Loucy (cell line): ENCODE measurements around the gene CASK.
"Not testable (repeated sequence)": the region's sequence is repeated elsewhere in the genome, so short reads cannot be mapped to it uniquely, and the experiment has no call there.

Experiments
- H2AFZ ChIP-seq: fragments of 200-600 bp; sonication (generic); 2 replicates; pipeline ENCODE4 v1.6.0; 2016; ENCODE audit warnings: antibody characterized with exemption, mild to moderate bottlenecking, low read length, moderate library complexity
- H3F3A ChIP-seq: fragments of 200-600 bp; 2 replicates; pipeline ENCODE4 v1.6.0; 2016; ENCODE audit warnings: antibody characterized with exemption, low read depth, mild to moderate bottlenecking
- H3K27me3 ChIP-seq: fragments of 200-600 bp; sonication (generic); 2 replicates; pipeline ENCODE4 v1.6.1; 2014; ENCODE audit warnings: low read length, mild to moderate bottlenecking; ENCODE audit not compliant: insufficient read depth, poor library complexity, severe bottlenecking
- H3K36me3 ChIP-seq: fragments of 200-600 bp; sonication (generic); 2 replicates; pipeline ENCODE4 v1.6.1; 2016; ENCODE audit warnings: low read length; ENCODE audit not compliant: insufficient read depth
- H3K4me1 ChIP-seq: fragments of 200-600 bp; sonication (generic); 2 replicates; pipeline ENCODE4 v1.5.1; 2014; ENCODE audit warnings: low read length, mild to moderate bottlenecking; ENCODE audit not compliant: insufficient read depth, poor library complexity, severe bottlenecking
- H3K4me2 ChIP-seq: fragments of 200-600 bp; sonication (generic); 2 replicates; pipeline ENCODE4 v1.6.0; 2014; ENCODE audit warnings: antibody characterized with exemption, low read length, low read depth, mild to moderate bottlenecking; ENCODE audit not compliant: poor library complexity, severe bottlenecking
- H3K4me3 ChIP-seq: fragments of 200-600 bp; sonication (generic); 2 replicates; pipeline ENCODE4 v1.5.1; 2014; ENCODE audit warnings: low read length, mild to moderate bottlenecking, mixed read lengths; ENCODE audit not compliant: poor library complexity, severe bottlenecking
- H3K79me2 ChIP-seq: fragments of 200-600 bp; sonication (generic); 2 replicates; pipeline ENCODE4 v1.6.1; 2014; ENCODE audit warnings: low read length; ENCODE audit not compliant: insufficient read depth
- H3K9ac ChIP-seq: fragments of 200-600 bp; sonication (generic); 2 replicates; pipeline ENCODE4 v1.6.0; 2014; ENCODE audit warnings: mild to moderate bottlenecking, low read depth, low read length, moderate library complexity; ENCODE audit not compliant: poor library complexity, severe bottlenecking
- H3K9me2 ChIP-seq: fragments of 200-600 bp; sonication (generic); replicated peaks from 2 replicates; pipeline ENCODE4 v1.6.1; 2016; ENCODE audit warnings: low read depth, low read length, mixed read lengths
- H3K9me3 ChIP-seq: fragments of 200-600 bp; sonication (generic); 2 replicates; pipeline ENCODE4 v1.6.1; 2014; ENCODE audit warnings: mild to moderate bottlenecking, antibody characterized with exemption, low read length, low read depth; ENCODE audit not compliant: insufficient read depth
- H4K20me1 ChIP-seq: fragments of 200-600 bp; sonication (generic); 2 replicates; pipeline ENCODE4 v1.6.0; 2014; ENCODE audit warnings: antibody characterized with exemption, low read length, mild to moderate bottlenecking; ENCODE audit not compliant: insufficient read depth, poor library complexity, severe bottlenecking
- EZH2phosphoT487 ChIP-seq: fragments of 200-600 bp; IDR thresholded peaks from 2 replicates; pipeline ENCODE4 v1.6.1; 2018; ENCODE audit warnings: antibody characterized with exemption, mild to moderate bottlenecking, moderate library complexity, borderline replicate concordance
- TF ChIP-seq, protein P1 (sequence below): fragments of 200-600 bp; sonication (generic); conservative IDR thresholded peaks from 2 replicates; pipeline ENCODE4 v1.5.1; 2014; ENCODE audit warnings: mild to moderate bottlenecking, antibody characterized with exemption, low read length

CASK gene

DNA sequence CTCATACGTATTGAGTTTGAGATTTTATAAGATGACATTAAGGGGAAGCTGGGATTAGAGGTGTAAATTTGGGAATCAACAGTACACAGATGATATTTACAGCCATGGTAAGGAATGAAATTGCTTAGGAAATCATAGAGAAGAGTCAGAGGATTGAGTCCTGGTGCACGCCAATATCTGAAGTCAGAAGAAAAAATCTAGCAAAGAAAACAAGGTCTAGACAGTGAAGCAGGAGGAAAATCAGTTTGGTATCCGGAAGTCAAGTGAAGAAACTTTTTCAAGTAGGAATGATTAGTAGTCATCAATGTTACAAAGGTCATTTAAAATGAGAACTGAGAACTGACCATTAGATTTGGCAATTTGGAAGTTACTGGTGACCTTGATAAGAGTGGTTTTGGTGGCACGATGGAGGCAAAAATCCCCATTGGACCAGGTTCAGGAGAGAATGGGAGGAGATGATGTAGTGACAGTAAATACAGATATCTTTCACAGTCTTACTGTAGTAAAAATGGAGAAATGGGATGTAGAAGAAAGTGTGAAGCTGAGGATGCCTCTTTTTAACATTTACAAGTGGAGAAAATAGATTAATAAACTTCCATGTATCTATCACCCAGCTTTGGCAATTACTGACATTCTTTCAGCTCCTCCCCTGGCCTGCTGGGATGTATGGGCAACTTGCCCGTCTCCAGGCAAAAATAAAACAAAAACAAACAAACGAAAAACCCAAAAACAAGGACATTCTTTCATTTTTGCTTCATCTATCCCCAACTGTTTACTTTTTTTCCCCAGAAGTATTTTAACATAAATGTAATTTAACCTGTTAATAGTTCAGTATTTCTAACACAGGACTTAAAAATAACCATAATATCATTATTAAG, 245.9 kb downstream of the CASK start:
- no peaks in the 10 kb centered on the region for H3K27me3 ChIP-seq
- H3K9me3 ChIP-seq: no peaks in the 10 kb centered on the region
- no peaks in the 10 kb centered on the region for H3K79me2 ChIP-seq
- no peak overlapping the region for H3K4me2 ChIP-seq
- no peaks in the 10 kb centered on the region for H3K36me3 ChIP-seq
- no peak overlapping the region for H3K4me3 ChIP-seq
- no peaks in the 10 kb centered on the region for H3K4me1 ChIP-seq
- H4K20me1 ChIP-seq: no peaks in the 10 kb centered on the region
- no peak overlapping the region for H2AFZ ChIP-seq
- TF ChIP-seq, protein P1, sequence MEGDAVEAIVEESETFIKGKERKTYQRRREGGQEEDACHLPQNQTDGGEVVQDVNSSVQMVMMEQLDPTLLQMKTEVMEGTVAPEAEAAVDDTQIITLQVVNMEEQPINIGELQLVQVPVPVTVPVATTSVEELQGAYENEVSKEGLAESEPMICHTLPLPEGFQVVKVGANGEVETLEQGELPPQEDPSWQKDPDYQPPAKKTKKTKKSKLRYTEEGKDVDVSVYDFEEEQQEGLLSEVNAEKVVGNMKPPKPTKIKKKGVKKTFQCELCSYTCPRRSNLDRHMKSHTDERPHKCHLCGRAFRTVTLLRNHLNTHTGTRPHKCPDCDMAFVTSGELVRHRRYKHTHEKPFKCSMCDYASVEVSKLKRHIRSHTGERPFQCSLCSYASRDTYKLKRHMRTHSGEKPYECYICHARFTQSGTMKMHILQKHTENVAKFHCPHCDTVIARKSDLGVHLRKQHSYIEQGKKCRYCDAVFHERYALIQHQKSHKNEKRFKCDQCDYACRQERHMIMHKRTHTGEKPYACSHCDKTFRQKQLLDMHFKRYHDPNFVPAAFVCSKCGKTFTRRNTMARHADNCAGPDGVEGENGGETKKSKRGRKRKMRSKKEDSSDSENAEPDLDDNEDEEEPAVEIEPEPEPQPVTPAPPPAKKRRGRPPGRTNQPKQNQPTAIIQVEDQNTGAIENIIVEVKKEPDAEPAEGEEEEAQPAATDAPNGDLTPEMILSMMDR: no peak
- no peak for TF ChIP-seq EZH2phosphoT487
- H3K9ac ChIP-seq: no peak overlapping the region
- no peaks in the 10 kb centered on the region for H3K9me2 ChIP-seq
- no peaks in the 10 kb centered on the region for H3F3A ChIP-seq

DNA sequence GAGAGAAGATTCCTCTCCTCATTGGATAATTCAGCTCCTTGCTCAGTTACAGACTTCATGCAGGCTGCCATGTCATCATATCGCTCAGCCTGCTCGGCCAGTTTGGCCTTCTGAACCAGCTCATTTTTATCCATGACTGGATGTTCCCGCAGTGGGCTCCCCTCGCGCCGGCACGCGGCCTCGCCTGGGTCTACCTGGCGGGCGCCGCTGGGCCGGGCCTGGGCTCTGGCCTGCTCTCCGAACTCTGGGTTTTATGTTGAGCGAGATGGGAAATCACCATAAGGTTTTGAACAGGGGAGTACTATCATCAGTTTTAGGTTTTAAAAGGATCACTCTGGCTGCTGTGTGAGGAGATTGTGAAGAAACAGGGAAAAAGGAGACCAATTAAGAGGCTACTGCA, 247.0 kb downstream of the CASK start:
- not testable (repeated sequence) for H4K20me1 ChIP-seq, H3K27me3 ChIP-seq, H3K79me2 ChIP-seq, H2AFZ ChIP-seq, H3K36me3 ChIP-seq, H3K4me1 ChIP-seq, H3F3A ChIP-seq, H3K4me2 ChIP-seq, H3K9me2 ChIP-seq, H3K9ac ChIP-seq, H3K4me3 ChIP-seq, H3K9me3 ChIP-seq

DNA sequence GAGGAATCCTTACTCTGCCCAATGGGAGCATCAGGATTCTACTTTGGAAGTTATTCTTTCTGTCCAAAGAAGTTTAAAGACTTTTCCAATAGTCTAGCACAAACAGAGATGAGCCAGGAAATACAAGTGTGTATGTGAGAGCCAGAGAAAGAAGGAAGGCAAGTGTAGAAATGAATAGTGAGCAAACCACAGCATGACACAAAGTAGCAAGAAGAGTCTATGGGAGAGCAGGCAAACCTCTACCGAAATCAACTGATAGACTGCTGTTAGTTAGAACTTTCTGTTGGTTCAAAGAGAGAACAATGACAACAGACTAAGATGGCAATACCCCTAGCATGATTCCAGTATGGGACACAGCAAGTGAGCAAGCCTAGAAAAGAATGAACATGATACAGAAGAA, 250.7 kb downstream of the CASK start:
- no peaks in the 10 kb centered on the region for H3K9me3 ChIP-seq
- H3F3A ChIP-seq: no peaks in the 10 kb centered on the region
- H3K4me3 ChIP-seq: no peak overlapping the region
- H3K4me1 ChIP-seq: no peaks in the 10 kb centered on the region
- H3K4me2 ChIP-seq: no peak overlapping the region
- no peak overlapping the region for H3K9ac ChIP-seq
- no peaks in the 10 kb centered on the region for H3K79me2 ChIP-seq
- TF ChIP-seq, protein P1: no peak
- no peak for TF ChIP-seq EZH2phosphoT487
- H2AFZ ChIP-seq: no peak overlapping the region
- H3K9me2 ChIP-seq: no peaks in the 10 kb centered on the region
- H4K20me1 ChIP-seq: no peaks in the 10 kb centered on the region
- H3K36me3 ChIP-seq: no peaks in the 10 kb centered on the region
- no peaks in the 10 kb centered on the region for H3K27me3 ChIP-seq

DNA sequence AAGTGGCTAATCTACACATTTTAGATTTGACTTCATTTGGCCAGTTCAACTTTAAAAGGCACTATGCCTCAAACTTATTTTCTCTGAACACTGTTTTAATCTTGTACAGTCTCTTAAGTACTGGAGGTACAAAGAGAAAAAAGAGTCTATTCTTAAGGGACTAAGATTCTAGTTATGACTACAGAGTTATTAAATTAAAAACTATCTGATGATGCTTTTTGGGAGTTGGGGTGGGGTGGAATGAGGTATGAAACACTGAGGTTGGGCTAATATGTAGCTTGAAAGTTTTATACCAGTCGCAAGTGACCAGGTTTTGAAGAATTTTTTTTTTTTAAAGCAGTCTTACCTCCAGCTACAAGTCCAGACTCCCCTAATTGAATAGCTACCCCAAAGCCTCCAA, 252.3 kb downstream of the CASK start:
- no peak overlapping the region for H2AFZ ChIP-seq
- H3K4me2 ChIP-seq: no peak overlapping the region
- H3K36me3 ChIP-seq: no peaks in the 10 kb centered on the region
- H3F3A ChIP-seq: no peaks in the 10 kb centered on the region
- no peaks in the 10 kb centered on the region for H3K27me3 ChIP-seq
- H3K9me3 ChIP-seq: no peaks in the 10 kb centered on the region
- H3K4me3 ChIP-seq: no peak overlapping the region
- H3K4me1 ChIP-seq: no peaks in the 10 kb centered on the region
- no peak for TF ChIP-seq EZH2phosphoT487
- TF ChIP-seq, protein P1: no peak
- no peaks in the 10 kb centered on the region for H4K20me1 ChIP-seq
- H3K9ac ChIP-seq: no peak overlapping the region
- no peaks in the 10 kb centered on the region for H3K9me2 ChIP-seq
- no peaks in the 10 kb centered on the region for H3K79me2 ChIP-seq
